ENCODE measurements around the gene OGFOD2. TPM values are rescaled to one million over a fixed set of nuclear protein-coding genes. Genes with fewer than 3 reads are reported as not detected.
"Not testable (repeated sequence)": the region's sequence is repeated elsewhere in the genome, so short reads cannot be mapped to it uniquely, and the experiment has no call there.

The OGFOD2 gene
- 10 to 100 TPM; 26.8 to 27.7 TPM for total RNA-seq

- no peaks in the 10 kb centered on the region for H3K27me3 Mint-ChIP-seq (ENCODE audit: low read depth)
- no peaks in the 10 kb centered on the region for H3K36me3 Mint-ChIP-seq (ENCODE audit: low read depth)
- CTCF ChIA-PET, result interaction anchor here (0.9 to 1.1 kb wide), 3 partner anchors 181 to 627 kb away, joined by 3 to 4 read pairs (median 3); no protein-coding TSS in a partner anchor
- DNase-seq, result peak; percentile 95
- peak within 1 kb of the TSS; percentile 90 for H3K4me3 Mint-ChIP-seq
- peak within 1 kb of the TSS; percentile 100 for H3K27ac Mint-ChIP-seq
- intact Hi-C loops (cut with micrococcal nuclease), result loop anchor here (1.0 to 10.0 kb wide), 14 partner anchors 28 to 740 kb away; partner anchors contain the start of genes ATP6V0A2, DDX55, KNTC1 and PITPNM2
- H3K4me1 Mint-ChIP-seq (ENCODE audit: low read depth), result peaks cover 39% of the 10 kb centered on the region
- H3K9me3 Mint-ChIP-seq, result no peaks in the 10 kb centered on the region
Observed at GRCh38 chr12:122974892-122975789, at the start of gene OGFOD2. Gene OGFOD2 (plus strand): TSS chr12:122975244. CDS start chr12:122975252, 8 bp downstream.

- CTCF ChIA-PET, result interaction anchor here (1.1 kb wide), 1 partner anchor 67 kb away, joined by 3 read pairs; no protein-coding TSS in a partner anchor
- H3K27ac Mint-ChIP-seq, result no peak overlapping the region
Observed at GRCh38 chr12:122927756-122928403, 47.2 kb upstream of the OGFOD2 start.

GRCh38 chr12:122928404-122929147, 46.5 kb upstream of the OGFOD2 start:
- no peaks in the 10 kb centered on the region for H3K27me3 Mint-ChIP-seq (ENCODE audit: low read depth)
- H3K27ac Mint-ChIP-seq, result no peak overlapping the region
- no peak overlapping the region for H3K4me3 Mint-ChIP-seq
- no peak for DNase-seq
- intact Hi-C loops (cut with micrococcal nuclease), result no loop called here
- H3K36me3 Mint-ChIP-seq (ENCODE audit: low read depth), result no peaks in the 10 kb centered on the region
- H3K4me1 Mint-ChIP-seq (ENCODE audit: low read depth), result peaks cover 2% of the 10 kb centered on the region
- CTCF ChIA-PET, result interaction anchor here (0.6 kb wide), 1 partner anchor 540 kb away, joined by 3 read pairs; no protein-coding TSS in a partner anchor
- H3K9me3 Mint-ChIP-seq, result no peaks in the 10 kb centered on the region

More at GRCh38 chr12:122927756-122928403, 47.2 kb upstream of the OGFOD2 start:
- H3K4me1 Mint-ChIP-seq (ENCODE audit: low read depth), result peaks cover 2% of the 10 kb centered on the region
- DNase-seq, result no peak
- H3K9me3 Mint-ChIP-seq, result no peaks in the 10 kb centered on the region
- no peak overlapping the region for H3K4me3 Mint-ChIP-seq
- intact Hi-C loops (cut with micrococcal nuclease), result no loop called here
- no peaks in the 10 kb centered on the region for H3K27me3 Mint-ChIP-seq (ENCODE audit: low read depth)
- no peaks in the 10 kb centered on the region for H3K36me3 Mint-ChIP-seq (ENCODE audit: low read depth)

GRCh38 chr12:122929148-122929538, 45.9 kb upstream of the OGFOD2 start:
- intact Hi-C loops (cut with micrococcal nuclease), result no loop called here
- no peak for DNase-seq
- Mint-ChIP-seq H3K27me3 (ENCODE audit: low read depth) (no peaks in the 10 kb centered on the region), H3K4me3 (no peak overlapping the region), H3K4me1 (ENCODE audit: low read depth) (peaks cover 2% of the 10 kb centered on the region), H3K27ac (no peak overlapping the region), H3K36me3 (ENCODE audit: low read depth) (no peaks in the 10 kb centered on the region), H3K9me3 (no peaks in the 10 kb centered on the region)
- CTCF ChIA-PET, result interaction anchor here (0.6 kb wide), 1 partner anchor 539 kb away, joined by 3 read pairs; no protein-coding TSS in a partner anchor

- CTCF ChIA-PET, result interaction anchor here (0.6 kb wide), 1 partner anchor 181 kb away, joined by 3 read pairs; no protein-coding TSS in a partner anchor
- H3K27ac Mint-ChIP-seq, result no peak overlapping the region
- H3K4me3 Mint-ChIP-seq, result no peak overlapping the region
- intact Hi-C loops (cut with micrococcal nuclease), result no loop called here
- no peaks in the 10 kb centered on the region for H3K27me3 Mint-ChIP-seq (ENCODE audit: low read depth)
- H3K4me1 Mint-ChIP-seq (ENCODE audit: low read depth), result peaks cover 2% of the 10 kb centered on the region
- no peaks in the 10 kb centered on the region for H3K36me3 Mint-ChIP-seq (ENCODE audit: low read depth)
- H3K9me3 Mint-ChIP-seq, result no peaks in the 10 kb centered on the region
- DNase-seq, result no peak
Observed at GRCh38 chr12:122929812-122930211, 45.2 kb upstream of the OGFOD2 start.

- no peak for DNase-seq
- Mint-ChIP-seq H3K4me3 (no peak overlapping the region), H3K27ac (no peak overlapping the region), H3K36me3 (ENCODE audit: low read depth) (no peaks in the 10 kb centered on the region), H3K4me1 (ENCODE audit: low read depth) (no peaks in the 10 kb centered on the region), H3K27me3 (ENCODE audit: low read depth) (no peaks in the 10 kb centered on the region), H3K9me3 (no peaks in the 10 kb centered on the region)
- intact Hi-C loops (cut with micrococcal nuclease), result no loop called here
- CTCF ChIA-PET, result no interaction called here
Observed at GRCh38 chr12:122932207-122932606, 42.8 kb upstream of the OGFOD2 start.

GRCh38 chr12:122934722-122935121, 40.3 kb upstream of the OGFOD2 start:
- H3K4me1 Mint-ChIP-seq (ENCODE audit: low read depth), result no peaks in the 10 kb centered on the region
- no peak overlapping the region for H3K27ac Mint-ChIP-seq
- no peak for DNase-seq
- H3K36me3 Mint-ChIP-seq (ENCODE audit: low read depth), result no peaks in the 10 kb centered on the region
- intact Hi-C loops (cut with micrococcal nuclease), result no loop called here
- H3K27me3 Mint-ChIP-seq (ENCODE audit: low read depth), result no peaks in the 10 kb centered on the region
- CTCF ChIA-PET, result interaction anchor here (0.7 kb wide), 2 partner anchors 10 to 154 kb away, joined by 4 to 5 read pairs; no protein-coding TSS in a partner anchor
- H3K9me3 Mint-ChIP-seq, result no peaks in the 10 kb centered on the region
- H3K4me3 Mint-ChIP-seq, result no peak overlapping the region

GRCh38 chr12:122935318-122935717, 39.7 kb upstream of the OGFOD2 start:
- Mint-ChIP-seq H3K4me3 (no peak overlapping the region), H3K4me1 (ENCODE audit: low read depth) (no peaks in the 10 kb centered on the region), H3K27me3 (ENCODE audit: low read depth) (no peaks in the 10 kb centered on the region), H3K27ac (no peak overlapping the region), H3K9me3 (no peaks in the 10 kb centered on the region), H3K36me3 (ENCODE audit: low read depth) (no peaks in the 10 kb centered on the region)
- CTCF ChIA-PET, result interaction anchor here (0.7 kb wide), 2 partner anchors 10 to 154 kb away, joined by 4 to 5 read pairs; no protein-coding TSS in a partner anchor
- intact Hi-C loops (cut with micrococcal nuclease), result no loop called here
- DNase-seq, result no peak

- Mint-ChIP-seq H3K36me3 (ENCODE audit: low read depth) (no peaks in the 10 kb centered on the region), H3K27ac (no peak overlapping the region), H3K4me3 (no peak overlapping the region), H3K27me3 (ENCODE audit: low read depth) (no peaks in the 10 kb centered on the region), H3K4me1 (ENCODE audit: low read depth) (no peaks in the 10 kb centered on the region), H3K9me3 (no peaks in the 10 kb centered on the region)
- CTCF ChIA-PET, result interaction anchor here (0.6 kb wide), 1 partner anchor 78 kb away, joined by 3 read pairs; no protein-coding TSS in a partner anchor
- intact Hi-C loops (cut with micrococcal nuclease), result no loop called here
- no peak for DNase-seq
Observed at GRCh38 chr12:122937622-122938091, 37.4 kb upstream of the OGFOD2 start.

GRCh38 chr12:122939125-122939524, 35.9 kb upstream of the OGFOD2 start:
- no peak overlapping the region for H3K4me3 Mint-ChIP-seq
- intact Hi-C loops (cut with micrococcal nuclease), result no loop called here
- no peaks in the 10 kb centered on the region for H3K9me3 Mint-ChIP-seq
- H3K36me3 Mint-ChIP-seq (ENCODE audit: low read depth), result no peaks in the 10 kb centered on the region
- no peak overlapping the region for H3K27ac Mint-ChIP-seq
- no peaks in the 10 kb centered on the region for H3K27me3 Mint-ChIP-seq (ENCODE audit: low read depth)
- H3K4me1 Mint-ChIP-seq (ENCODE audit: low read depth), result no peaks in the 10 kb centered on the region
- CTCF ChIA-PET, result interaction anchor here (0.6 kb wide), 1 partner anchor 787 kb away, joined by 3 read pairs; no protein-coding TSS in a partner anchor
- DNase-seq, result no peak

GRCh38 chr12:122941351-122941750, 33.7 kb upstream of the OGFOD2 start:
- H3K36me3 Mint-ChIP-seq (ENCODE audit: low read depth); H3K4me1 Mint-ChIP-seq (ENCODE audit: low read depth); H3K9me3 Mint-ChIP-seq; H3K27me3 Mint-ChIP-seq (ENCODE audit: low read depth); H3K4me3 Mint-ChIP-seq; DNase-seq; CTCF ChIA-PET; intact Hi-C loops (cut with micrococcal nuclease); H3K27ac Mint-ChIP-seq: not testable (repeated sequence)

- Mint-ChIP-seq H3K36me3 (ENCODE audit: low read depth) (no peaks in the 10 kb centered on the region), H3K4me1 (ENCODE audit: low read depth) (peaks cover 14% of the 10 kb centered on the region), H3K4me3 (no peak overlapping the region), H3K9me3 (no peaks in the 10 kb centered on the region), H3K27me3 (ENCODE audit: low read depth) (no peaks in the 10 kb centered on the region), H3K27ac (no peak overlapping the region)
- DNase-seq, result no peak
- intact Hi-C loops (cut with micrococcal nuclease), result no loop called here
- CTCF ChIA-PET, result no interaction called here
Observed at GRCh38 chr12:122942637-122943036, 32.4 kb upstream of the OGFOD2 start.
